Parietal lobe (tissue), 1 donor: ENCODE data around the gene OBSCN. TPM values are rescaled to one million over a fixed set of nuclear protein-coding genes. Genes with fewer than 3 reads are reported as not detected.

Source experiments
- total RNA-seq: library from RNA; depleted of rRNA; stranded (reverse); fragments of >200 nt; gene quantifications from one replicate; pipeline ENCODE4 v1.2.3, GENCODE V29; 2014

OBSCN gene
- total RNA-seq: 124 TPM

GRCh38 chr1:228207851-228208821 is at the start of gene OBSCN:
OBSCN (plus strand) TSS chr1:228208044; CDS start chr1:228211784, 3,740 bp downstream.

GRCh38 chr1:228165372-228166169 is 42.3 kb upstream of the OBSCN start, which contains the start of gene IBA57:
IBA57 (plus strand) TSS chr1:228165804; CDS start chr1:228165817, 13 bp downstream.

DNA sequence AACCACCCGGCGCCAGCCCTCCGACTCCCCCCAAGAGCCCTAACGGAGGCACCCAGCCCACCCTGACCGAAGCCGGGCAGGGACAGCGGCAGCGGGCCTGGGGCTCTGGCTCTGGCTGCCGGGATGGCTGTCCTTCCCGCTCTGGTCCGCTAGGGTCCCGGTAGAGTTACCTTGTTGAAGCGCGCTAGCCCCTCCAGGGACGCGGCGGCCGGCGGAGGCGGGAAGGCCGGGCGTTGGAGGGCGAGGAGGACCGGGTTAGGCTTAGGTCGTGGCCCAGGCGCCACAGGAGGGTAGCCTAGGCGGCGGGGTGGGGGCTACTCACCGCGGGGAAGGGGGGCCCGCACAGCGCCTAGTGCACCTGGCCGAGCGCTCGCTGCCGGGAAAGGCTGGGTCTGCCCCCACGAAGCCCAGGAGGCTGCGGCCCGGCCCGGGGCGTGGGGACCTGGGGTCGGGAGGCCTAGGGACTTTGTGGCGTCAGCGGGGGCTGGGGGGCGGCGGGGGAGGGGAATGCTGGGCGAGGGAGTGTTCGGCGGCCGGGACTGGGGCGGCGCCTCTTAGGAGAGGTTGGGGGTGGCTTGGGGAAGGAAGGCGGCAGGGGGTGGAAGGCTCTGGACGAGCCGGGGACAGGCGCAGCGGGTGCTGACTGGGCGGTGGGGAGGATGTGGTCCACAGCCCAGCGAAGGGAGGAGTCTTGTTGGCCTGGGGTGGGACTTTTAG is 208.5 kb downstream of the OBSCN start, which contains the start of gene TRIM17:
Gene TRIM17, minus strand, starts transcription at position 645 of the 717 bp plus-strand sequence. CDS start 1,789 bp downstream, outside the sequence.

Other genes with a start within 250 kb of the OBSCN start
- not detected for gene WNT3A, start 201.0 kb upstream of the OBSCN start, total RNA-seq
- gene ARF1, start 125.3 kb upstream of the OBSCN start, total RNA-seq: 107 TPM
- gene C1orf35, start 104.7 kb upstream of the OBSCN start, total RNA-seq: 10.3 TPM
- 36.0 TPM for gene MRPL55, start 98.7 kb upstream of the OBSCN start, total RNA-seq
- 116 TPM for gene GUK1, start 67.8 kb upstream of the OBSCN start, total RNA-seq
- gene GJC2, start 58.1 kb upstream of the OBSCN start, total RNA-seq: 1.3 TPM
- gene IBA57, start 42.2 kb upstream of the OBSCN start, total RNA-seq: 6.9 TPM
- gene TRIM11, start 198.8 kb downstream of the OBSCN start, total RNA-seq: 20.0 TPM
- gene TRIM17, start 208.8 kb downstream of the OBSCN start, total RNA-seq: 2.2 TPM